HG03457 (cell line): ENCODE data around the gene ANO7.
"Not testable (repeated sequence)": the region's sequence is repeated elsewhere in the genome, so short reads cannot be mapped to it uniquely, and the experiment has no call there.

Experiments used
- ATAC-seq: cut with Tn5 transposase; IDR thresholded peaks from one replicate; pipeline ENCODE4 v1.9.1; 2021; ENCODE audit warnings: moderate number of reproducible peaks; ENCODE audit not compliant: unreplicated experiment

The ANO7 gene

DNA sequence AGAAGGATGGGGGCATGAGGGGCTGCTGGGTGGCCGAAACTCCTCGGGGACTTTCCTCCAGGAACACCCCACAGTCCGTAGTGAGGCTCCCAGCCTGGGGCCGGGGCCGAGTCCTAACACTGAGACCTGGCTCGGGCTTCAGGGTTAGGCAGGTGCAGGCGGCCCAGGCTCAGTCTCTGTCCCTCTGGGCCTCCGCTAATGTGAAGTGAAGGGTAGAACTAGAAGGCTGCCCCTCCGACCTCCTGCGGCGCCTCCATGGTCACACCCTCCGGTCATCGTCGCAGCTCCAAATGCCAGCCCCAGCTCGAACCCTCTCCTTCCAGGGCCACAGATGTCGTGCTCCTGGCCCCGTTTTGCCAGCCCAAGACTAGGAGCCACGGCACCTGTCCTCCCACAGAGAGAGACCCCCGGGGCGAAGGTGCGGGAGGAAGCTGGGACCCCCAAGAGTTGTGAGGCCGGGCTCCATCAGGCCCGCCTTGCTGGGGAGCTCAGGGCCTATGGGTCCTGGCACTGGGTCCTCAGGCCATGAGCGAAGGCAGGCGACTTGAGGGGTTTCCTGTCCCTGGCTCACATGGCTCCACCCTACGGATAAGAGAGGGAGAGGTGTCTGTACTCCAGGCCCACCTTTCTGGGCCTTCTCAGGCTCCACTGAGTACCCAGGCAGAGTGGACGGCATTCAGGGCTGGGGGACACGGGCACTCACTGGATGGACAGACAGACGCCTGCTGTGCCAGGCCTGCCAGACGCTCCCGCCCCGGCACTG, 797 bp downstream of the ANO7 start:
- no peak for ATAC-seq

DNA sequence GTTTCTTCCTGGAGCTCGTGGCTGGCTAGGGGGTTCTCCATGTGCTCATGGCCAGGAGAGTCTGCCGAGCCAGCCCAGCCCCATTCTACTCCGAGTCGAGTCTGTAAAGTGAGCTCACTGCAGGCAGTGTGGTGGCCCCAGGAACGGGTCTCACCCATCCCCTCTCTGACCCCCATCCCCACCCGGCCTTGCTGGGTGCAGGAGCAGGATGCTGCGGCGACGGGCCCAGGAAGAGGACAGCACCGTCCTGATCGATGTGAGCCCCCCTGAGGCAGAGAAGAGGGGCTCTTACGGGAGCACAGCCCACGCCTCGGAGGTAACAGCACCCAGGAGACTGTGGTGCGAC, 1.4 kb downstream of the ANO7 start:
- no peak for ATAC-seq

- ATAC-seq: no peak
These were observed 2.0 kb downstream of the ANO7 start for GRCh38 chr2:241190291-241190981.

DNA sequence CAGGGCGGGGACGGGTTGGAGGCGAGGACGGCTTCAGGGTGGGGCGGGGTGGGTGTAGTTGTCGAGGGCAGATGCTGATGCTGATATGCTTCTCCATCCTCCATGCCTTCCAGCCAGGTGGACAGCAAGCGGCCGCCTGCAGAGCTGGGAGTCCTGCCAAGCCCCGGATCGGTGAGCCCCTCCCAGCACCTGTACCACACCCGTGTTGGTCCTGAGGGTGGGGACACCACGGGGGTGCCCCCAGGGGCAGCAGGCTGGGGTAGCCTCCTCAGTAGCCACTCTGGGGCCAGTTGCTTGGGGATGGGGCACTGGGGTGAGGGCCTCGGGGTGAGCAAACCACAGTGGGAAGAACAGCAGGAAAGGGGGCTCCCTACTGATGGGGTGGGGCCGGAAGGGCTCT, 2.6 kb downstream of the ANO7 start:
- no peak for ATAC-seq

DNA sequence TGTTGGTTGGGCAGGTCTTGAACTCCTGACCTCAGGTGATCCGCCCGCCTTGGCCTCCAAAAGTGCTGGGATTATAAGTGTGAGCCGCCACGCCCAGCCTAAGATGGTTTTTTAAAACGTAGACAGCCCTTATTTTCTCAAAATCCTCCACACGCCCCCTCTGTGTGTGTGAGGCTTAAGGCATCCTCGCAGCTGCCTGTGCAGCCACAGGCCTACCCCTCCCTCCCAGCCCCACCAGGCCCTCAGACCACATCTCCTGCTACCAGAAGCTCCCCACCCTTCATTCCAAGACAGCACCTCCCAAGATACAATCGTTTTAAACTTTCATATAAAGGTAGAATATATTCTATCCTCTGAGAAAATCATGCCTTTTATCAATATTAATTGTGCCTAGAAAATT, 4.8 kb downstream of the ANO7 start:
- no peak for ATAC-seq

DNA sequence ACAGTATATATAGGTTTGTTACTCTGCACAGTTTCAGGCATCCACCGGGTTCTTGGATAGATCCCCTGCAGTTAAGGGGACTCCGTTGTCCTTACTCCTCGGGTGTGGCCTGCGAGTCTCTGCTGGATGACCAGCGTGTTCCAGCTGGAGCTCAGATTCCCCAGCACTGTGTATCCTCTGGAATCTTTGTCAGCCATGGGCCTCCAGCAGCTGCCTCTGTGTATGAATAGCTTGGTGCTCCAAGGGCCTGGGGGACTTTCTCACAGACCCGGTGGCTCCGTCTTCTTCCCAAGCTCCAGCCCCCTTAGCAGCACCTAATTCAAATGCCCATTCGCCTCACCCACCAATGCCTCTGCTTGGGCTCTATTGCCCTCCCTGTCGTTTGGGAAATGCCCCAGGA, 6.3 kb downstream of the ANO7 start:
- ATAC-seq: no peak

GRCh38 chr2:241195506-241196130, 7.1 kb downstream of the ANO7 start:
- no peak for ATAC-seq

GRCh38 chr2:241197246-241197645, 8.8 kb downstream of the ANO7 start:
- ATAC-seq: not testable (repeated sequence)

- ATAC-seq: no peak
These were observed 9.5 kb downstream of the ANO7 start for GRCh38 chr2:241197947-241198346.

DNA sequence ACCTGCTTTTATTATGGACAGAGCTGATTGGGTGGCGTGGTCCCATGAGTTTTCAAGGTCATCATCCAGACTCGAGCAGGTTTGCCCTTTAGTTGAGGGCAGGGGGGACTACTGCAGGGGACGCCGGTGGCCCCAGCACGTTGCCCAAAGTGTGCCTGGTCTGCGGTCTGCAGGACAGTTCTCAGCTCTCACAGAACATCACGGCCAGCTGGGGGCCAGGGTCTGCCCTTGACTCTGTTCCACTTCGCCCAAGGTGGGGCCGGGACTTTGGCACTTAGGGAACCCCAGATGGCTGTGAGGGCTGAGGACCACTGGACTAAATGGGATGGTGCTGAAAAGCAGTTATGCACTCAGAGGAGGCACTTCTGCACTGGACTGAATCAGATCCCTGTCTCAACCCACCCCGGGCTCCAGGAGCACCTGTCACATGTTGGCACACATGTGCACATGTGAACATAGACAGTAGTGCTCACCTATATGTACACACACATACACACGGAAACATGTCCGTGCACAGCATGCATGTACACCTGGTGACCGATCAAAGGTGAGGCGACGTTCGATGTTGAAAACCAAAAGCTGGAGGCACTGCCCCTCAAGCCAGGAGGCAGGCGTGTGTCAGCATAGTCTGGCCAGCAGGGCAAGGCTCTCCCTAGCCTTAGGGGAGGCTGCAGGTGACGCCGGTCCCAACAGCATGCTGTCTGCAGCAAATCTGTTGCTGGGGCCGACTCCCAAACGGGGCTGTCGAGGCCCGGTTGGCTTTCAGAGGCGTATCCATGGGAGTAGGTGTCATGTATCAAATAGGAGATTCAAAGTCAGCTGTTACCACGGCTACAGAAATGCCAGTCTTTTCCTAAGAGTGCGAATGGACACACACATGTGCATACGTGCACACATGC, 10.2 kb downstream of the ANO7 start:
- no peak for ATAC-seq

- ATAC-seq: no peak
These were observed 10.8 kb downstream of the ANO7 start for GRCh38 chr2:241199286-241199685.

- no peak for ATAC-seq
These were observed 11.7 kb downstream of the ANO7 start for GRCh38 chr2:241199897-241200821.

- ATAC-seq: no peak
These were observed 12.4 kb downstream of the ANO7 start for GRCh38 chr2:241200822-241201395.

DNA sequence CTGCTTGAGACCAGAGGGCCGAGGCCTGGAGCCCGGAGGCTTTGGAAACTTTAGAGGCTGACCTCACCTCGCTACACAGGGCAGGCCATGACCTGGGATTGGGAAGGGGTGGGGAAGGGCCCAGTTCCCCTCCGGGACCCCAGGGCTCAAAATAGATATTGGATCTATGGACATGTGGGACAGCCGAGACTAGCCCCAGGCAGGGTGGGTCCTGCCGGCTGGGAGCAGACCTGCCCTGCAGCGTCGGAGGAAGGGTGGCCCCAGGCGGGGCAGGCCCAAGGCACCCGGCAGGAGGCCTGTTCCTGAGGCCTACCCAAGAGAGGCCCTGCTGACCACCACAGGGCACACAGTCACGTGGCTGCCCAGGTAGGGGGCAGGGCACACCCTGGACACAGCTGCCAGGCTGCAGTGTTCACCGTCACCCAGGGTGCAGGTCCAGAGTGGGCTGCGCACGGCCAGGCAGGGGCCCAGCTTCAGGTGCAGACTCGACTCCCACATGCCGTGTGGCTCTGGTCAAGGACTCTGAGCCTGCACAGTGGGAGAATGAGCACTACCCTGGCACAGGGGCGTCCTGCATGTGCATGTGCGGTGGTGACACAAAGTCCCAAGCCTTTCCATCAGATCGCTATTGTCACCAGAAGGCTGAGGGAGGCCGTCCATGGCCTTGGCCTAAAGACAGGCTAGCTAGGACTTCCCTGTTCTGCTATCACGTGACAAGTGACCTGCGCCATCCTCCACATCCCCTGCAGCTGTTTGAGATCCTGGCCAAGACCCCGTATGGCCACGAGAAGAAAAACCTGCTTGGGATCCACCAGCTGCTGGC, 13.2 kb downstream of the ANO7 start:
- ATAC-seq: no peak

GRCh38 chr2:241202268-241202585, 13.8 kb downstream of the ANO7 start:
- no peak for ATAC-seq

DNA sequence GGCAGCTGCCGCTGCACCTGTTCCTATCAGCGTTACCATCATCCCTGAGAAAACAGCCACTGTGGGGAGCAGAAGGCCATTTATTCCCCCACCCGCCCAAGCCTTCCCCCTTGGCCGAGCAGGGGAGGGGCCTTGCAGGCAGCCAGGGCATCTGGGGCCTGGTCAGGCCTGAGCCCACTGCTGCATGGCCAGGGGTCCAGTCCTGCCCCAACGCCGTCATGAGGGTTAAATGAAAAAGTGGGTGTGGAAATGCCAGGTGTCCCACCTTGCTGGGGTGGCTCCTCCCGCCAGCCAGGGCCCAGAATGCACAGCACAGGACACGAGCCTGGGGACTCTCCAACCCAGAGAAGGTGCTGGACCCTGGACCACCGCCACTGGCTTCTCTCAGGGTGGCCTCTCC, 14.2 kb downstream of the ANO7 start:
- no peak for ATAC-seq

GRCh38 chr2:241203218-241204009, 14.9 kb downstream of the ANO7 start:
- ATAC-seq: no peak

GRCh38 chr2:241204010-241204384, 15.5 kb downstream of the ANO7 start:
- ATAC-seq: no peak
